NCI-H2227 treated with DMSO at 0.1 percent for 48 hours (cell line): Measurements from ENCODE around the gene TGOLN2.

Source experiments
- DNase-seq: peaks from one replicate; lab custom pipeline; 2025; lab: John Stamatoyannopoulos, UW

Gene TGOLN2

GRCh38 chr2:85308896-85309555, 18.8 kb downstream of the TGOLN2 start:
- DNase-seq, result peak; percentile 45

GRCh38 chr2:85308201-85308600, 19.6 kb downstream of the TGOLN2 start:
- no peak for DNase-seq

GRCh38 chr2:85307527-85307897, 20.3 kb downstream of the TGOLN2 start:
- no peak for DNase-seq

GRCh38 chr2:85303780-85304531, 23.8 kb downstream of the TGOLN2 start:
- no peak for DNase-seq

- no peak for DNase-seq
Observed at GRCh38 chr2:85302121-85302520, 25.7 kb downstream of the TGOLN2 start.

GRCh38 chr2:85291425-85292023, 36.3 kb downstream of the TGOLN2 start:
- DNase-seq, result no peak

- DNase-seq, result no peak
Observed at GRCh38 chr2:85288244-85288725, 39.5 kb downstream of the TGOLN2 start.

GRCh38 chr2:85287721-85288120, 40.1 kb downstream of the TGOLN2 start:
- no peak for DNase-seq

- no peak for DNase-seq
Observed at GRCh38 chr2:85286918-85287317, 40.9 kb downstream of the TGOLN2 start.

GRCh38 chr2:85283641-85284040, 44.1 kb downstream of the TGOLN2 start:
- no peak for DNase-seq

- no peak for DNase-seq
Observed at GRCh38 chr2:85282914-85283313, 44.9 kb downstream of the TGOLN2 start.

- no peak for DNase-seq
Observed at GRCh38 chr2:85281553-85281952, 46.2 kb downstream of the TGOLN2 start.

GRCh38 chr2:85278361-85278760, 49.4 kb downstream of the TGOLN2 start:
- DNase-seq, result no peak

- DNase-seq, result no peak
Observed at GRCh38 chr2:85277416-85278158, 50.2 kb downstream of the TGOLN2 start.

GRCh38 chr2:85276571-85277118, 51.1 kb downstream of the TGOLN2 start:
- no peak for DNase-seq

GRCh38 chr2:85275984-85276540, 51.7 kb downstream of the TGOLN2 start:
- DNase-seq, result no peak

- DNase-seq, result peak; percentile 26
Observed at GRCh38 chr2:85273738-85274731, 53.8 kb downstream of the TGOLN2 start.

- DNase-seq, result no peak
Observed at GRCh38 chr2:85272357-85272756, 55.4 kb downstream of the TGOLN2 start.

- DNase-seq, result no peak
Observed at GRCh38 chr2:85269959-85270358, 57.8 kb downstream of the TGOLN2 start.
